Fibroblast of skin of back (primary cell): ENCODE measurements around the gene TTC7B.

ENCODE experiments used
- DNase-seq: peaks from one replicate; pipeline ENCODE4 v3.0.0-alpha.2; 2013

The TTC7B gene

DNA sequence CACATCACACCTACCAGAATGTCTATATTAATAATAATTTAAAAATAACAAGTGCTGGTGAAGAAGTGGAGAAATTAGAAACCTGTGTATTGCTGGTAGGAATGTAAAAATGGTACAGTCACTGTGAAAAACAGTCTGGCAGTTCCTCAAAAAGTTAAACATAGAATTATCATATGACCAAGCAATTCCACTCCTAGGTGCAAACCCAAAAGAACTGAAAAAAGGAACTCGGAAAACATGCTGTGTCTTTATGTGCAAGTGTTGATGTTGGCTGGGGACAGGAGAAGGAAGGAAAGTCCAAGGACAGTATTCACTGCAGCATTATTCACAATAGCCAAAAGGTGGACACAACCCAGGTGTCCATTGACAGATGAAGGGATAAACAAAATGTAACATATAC lies 146.5 kb downstream of the TTC7B start:
- DNase-seq: no peak

GRCh38 chr14:90666571-90666970 lies 149.7 kb downstream of the TTC7B start:
- no peak for DNase-seq

- DNase-seq: no peak
Measured at GRCh38 chr14:90665321-90666000, 150.8 kb downstream of the TTC7B start.

DNA sequence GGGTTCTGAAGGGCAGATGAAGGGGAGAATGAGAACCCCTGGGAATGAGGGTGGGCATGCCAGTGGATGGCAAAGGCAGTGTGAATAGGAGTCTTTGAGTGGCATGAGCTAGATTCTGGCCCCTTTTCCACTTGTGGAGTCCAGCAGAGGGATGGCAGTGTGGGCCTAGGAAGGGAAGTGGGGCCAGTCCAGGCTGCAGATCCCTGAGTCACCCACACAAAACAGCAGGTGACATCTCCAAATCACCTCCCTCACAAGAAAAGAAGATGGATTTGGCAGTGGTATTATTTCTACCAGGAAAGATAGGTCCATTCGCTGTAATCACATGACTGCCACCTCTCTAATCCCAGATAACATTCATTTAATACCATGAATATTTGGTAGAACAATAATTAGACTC lies 151.3 kb downstream of the TTC7B start:
- no peak for DNase-seq

GRCh38 chr14:90663680-90664079 lies 152.6 kb downstream of the TTC7B start:
- DNase-seq: no peak

- no peak for DNase-seq
Measured at GRCh38 chr14:90663140-90663539, 153.1 kb downstream of the TTC7B start.

DNA sequence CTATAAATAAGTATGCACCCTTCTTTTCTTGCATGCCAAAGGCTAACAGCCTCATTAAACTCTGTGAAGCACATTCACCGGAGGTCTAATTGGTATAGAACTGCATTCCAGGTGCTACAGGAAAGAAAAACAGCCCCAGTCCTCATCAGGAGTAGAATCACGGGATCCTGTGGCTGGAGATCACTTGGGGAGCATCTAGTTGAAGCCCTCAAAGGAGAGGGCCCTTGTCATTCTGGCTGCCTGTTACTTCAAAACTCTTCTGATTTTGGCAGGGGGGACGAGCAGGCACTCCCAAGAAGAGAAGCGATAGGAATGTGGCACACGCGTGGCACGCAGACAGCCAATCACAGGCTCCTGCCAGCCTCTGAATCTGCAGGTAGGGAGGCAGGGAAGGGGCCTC lies 154.4 kb downstream of the TTC7B start:
- DNase-seq: no peak

GRCh38 chr14:90660865-90661570 lies 155.2 kb downstream of the TTC7B start:
- DNase-seq: no peak

DNA sequence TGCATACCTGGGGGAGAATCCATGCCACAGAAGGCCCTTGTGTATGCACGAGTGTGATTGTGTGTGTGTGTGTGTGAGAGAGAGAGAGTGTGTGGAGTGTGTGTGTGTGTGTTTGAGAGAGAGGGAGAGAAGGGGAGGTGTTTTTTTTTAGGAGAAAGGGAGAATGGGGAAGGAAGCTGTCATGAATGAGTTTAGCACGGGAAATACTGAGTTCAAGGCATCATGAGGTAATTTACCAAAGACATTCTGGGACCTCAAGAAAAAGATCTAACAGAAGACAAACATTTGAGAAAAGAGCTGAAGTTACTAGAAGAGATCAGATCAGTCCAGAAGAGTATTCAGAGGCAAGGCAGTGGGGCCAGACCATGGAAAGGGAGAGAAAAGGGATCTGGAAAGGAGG lies 157.1 kb downstream of the TTC7B start:
- DNase-seq: no peak

DNA sequence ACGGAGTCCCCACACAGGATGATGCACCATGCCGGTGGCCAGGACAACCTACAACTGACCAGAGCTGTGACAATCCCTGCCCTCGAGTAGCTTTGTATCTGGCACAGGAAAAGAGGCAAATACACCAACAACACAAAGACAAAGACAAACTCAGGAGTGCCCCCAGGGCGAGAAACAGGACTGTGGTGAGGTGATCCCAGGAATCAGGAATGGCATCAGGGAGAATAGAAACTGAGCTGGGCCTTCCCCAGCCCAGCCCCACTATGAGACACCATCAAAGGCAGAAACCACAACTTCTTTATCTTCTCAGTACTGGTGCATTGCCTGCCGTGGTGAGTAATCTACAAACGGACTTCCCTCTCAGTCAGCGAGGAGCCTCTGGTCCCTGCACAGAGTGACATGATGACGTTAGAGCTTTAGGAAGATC lies 157.7 kb downstream of the TTC7B start:
- peak; percentile 21 for DNase-seq

DNA sequence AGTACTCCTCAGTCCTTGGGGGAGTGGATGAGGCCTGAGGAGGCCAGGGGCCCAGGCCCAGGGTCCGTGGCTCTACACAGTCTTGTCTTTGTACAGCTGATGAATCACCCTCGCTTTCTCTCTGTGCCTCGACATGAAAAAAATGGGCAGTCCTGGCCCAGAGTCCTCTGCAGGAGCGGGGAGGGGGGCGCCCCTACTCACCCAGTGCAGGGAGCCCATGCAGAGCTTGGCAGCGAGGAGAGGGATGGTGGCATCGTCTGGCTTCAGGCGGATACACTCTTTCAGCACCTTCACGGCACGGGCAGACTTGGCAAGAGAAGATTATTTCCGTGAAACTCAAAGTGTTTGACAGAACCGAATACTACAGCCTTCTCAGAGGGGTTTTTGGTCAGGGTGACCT lies 159.3 kb downstream of the TTC7B start:
- DNase-seq: no peak

- DNase-seq: no peak
Measured at GRCh38 chr14:90655829-90656228, 160.4 kb downstream of the TTC7B start.

DNA sequence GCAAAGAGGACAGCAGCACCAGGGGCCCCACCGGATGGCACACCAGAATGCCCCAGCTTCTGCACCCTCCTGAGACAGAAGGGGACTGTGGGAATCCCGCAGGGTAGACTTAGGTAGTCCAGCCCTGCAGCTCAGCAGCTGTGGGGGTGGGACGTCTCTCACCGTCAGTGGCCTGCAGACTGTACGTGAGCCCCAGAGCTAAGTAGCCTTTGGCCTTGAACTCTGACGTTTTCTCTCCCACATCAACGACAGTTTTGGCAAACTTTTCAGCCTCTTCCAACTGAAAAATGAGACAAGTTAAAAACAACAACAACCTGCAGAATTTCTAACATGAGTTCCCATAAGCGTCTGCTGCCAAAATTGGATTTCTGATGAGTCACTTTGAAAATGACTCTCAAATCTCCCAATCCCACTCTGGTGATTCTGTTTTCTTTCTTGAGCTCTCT lies 161.4 kb downstream of the TTC7B start:
- peak; percentile 18 for DNase-seq

- no peak for DNase-seq
Measured at GRCh38 chr14:90652626-90653025, 163.6 kb downstream of the TTC7B start.

DNA sequence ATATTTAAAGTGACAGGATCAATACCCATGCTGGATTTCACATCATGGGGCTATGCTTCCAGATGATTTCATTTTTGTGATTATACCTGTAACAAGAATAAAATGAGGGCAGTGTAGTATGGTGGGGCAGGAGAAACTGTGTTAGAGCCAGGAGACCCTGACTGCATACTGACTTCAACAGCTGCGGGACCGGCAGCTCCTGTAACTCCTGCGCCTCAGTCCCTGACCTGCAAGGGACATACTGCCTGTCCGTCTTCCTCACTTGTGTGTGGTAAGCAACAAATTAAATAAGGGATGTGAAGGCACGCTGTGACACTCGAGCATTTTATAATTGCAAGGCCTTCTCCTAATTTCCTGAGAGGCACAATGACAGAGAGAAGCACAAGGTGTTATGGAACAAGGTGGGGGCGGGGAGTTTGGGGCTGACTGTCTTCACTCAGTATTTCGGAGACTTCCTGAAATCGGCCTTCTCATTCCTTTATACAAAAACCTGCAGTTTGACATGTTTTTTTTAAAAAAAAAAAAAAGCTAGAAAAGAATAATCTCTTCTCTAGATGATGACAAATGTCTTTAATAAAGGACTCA lies 164.2 kb downstream of the TTC7B start:
- no peak for DNase-seq

GRCh38 chr14:90651271-90651804 lies 164.9 kb downstream of the TTC7B start:
- no peak for DNase-seq

- DNase-seq: no peak
Measured at GRCh38 chr14:90649557-90650135, 166.6 kb downstream of the TTC7B start.

DNA sequence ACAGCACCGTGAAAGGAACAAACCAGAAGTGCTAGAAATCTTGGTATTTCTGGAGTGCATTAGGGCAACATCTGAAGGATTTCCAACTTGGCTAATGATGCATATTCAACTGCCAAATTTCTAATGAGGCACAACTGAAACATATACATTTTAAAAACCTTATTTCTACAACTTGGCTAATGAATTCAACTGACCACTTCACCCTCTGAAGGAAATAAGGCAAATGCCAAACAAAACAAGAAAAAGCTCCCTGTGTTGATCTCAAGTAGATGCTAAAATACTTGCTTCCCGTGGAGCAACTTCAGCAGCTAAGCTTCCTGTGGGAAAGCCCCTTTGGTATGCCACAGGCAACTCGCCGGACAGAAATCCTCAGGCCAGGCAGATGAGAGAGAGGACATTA lies 167.1 kb downstream of the TTC7B start:
- peak; percentile 27 for DNase-seq

DNA sequence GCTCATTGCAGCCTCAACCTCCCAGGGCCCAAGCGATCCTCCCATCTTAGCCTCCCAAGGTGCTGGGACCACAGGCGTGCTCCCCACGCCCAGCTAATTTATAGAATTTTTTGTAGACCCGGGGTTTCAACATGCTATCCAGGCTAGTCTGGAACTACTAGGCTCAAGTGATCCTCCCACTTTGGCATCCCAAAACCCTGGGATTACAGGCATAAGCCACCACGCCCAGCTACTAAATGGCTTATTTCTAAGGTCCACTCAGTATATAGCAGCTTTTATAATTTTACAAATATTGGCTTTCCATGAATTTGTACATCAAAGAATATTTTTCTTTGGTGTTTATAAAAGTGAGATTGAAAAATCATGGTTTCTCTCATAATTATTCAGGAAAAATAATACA lies 167.8 kb downstream of the TTC7B start:
- DNase-seq: no peak

GRCh38 chr14:90647473-90648005 lies 168.7 kb downstream of the TTC7B start:
- DNase-seq: no peak

GRCh38 chr14:90645842-90646443 lies 170.3 kb downstream of the TTC7B start:
- DNase-seq: peak; percentile 23

GRCh38 chr14:90644882-90645281 lies 171.3 kb downstream of the TTC7B start:
- no peak for DNase-seq
